Rectal smooth muscle tissue (tissue), 1 donor: Measurements from ENCODE around the gene VSTM5.
"Not testable (repeated sequence)": the region's sequence is repeated elsewhere in the genome, so short reads cannot be mapped to it uniquely, and the experiment has no call there.

ENCODE experiments used
- H3K27ac ChIP-seq: one replicate; pipeline ENCODE4 v1.7.0; 2013; ENCODE audit warnings: low read depth, low read length, inconsistent platforms
- H3K27me3 ChIP-seq: one replicate; pipeline ENCODE4 v1.7.0; 2013; ENCODE audit warnings: low read length; ENCODE audit not compliant: control insufficient read depth, insufficient read depth
- H3K36me3 ChIP-seq: one replicate; pipeline ENCODE4 v1.7.0; 2013; ENCODE audit warnings: low read length; ENCODE audit not compliant: control insufficient read depth, insufficient read depth
- H3K4me1 ChIP-seq: one replicate; pipeline ENCODE4 v1.7.0; 2013; ENCODE audit warnings: low read length; ENCODE audit not compliant: control insufficient read depth, insufficient read depth
- H3K4me3 ChIP-seq: one replicate; pipeline ENCODE4 v1.7.0; 2013; ENCODE audit warnings: low read length
- H3K9ac ChIP-seq: one replicate; pipeline ENCODE4 v1.7.0; 2013; ENCODE audit warnings: low read length

Gene VSTM5

GRCh38 chr11:93774560-93774959 lies 75.9 kb downstream of the VSTM5 start:
- H3K9ac ChIP-seq, H3K4me3 ChIP-seq, H3K4me1 ChIP-seq, H3K27ac ChIP-seq, H3K36me3 ChIP-seq, H3K27me3 ChIP-seq: not testable (repeated sequence)

- H3K27ac ChIP-seq = no peak overlapping the region
- no peaks in the 10 kb centered on the region for H3K4me1 ChIP-seq
- no peak overlapping the region for H3K9ac ChIP-seq
- H3K4me3 ChIP-seq = no peak overlapping the region
- H3K36me3 ChIP-seq = no peaks in the 10 kb centered on the region
- H3K27me3 ChIP-seq = no peaks in the 10 kb centered on the region
Observed at GRCh38 chr11:93773601-93774200, 76.7 kb downstream of the VSTM5 start.

- no peaks in the 10 kb centered on the region for H3K36me3 ChIP-seq
Observed at GRCh38 chr11:93773045-93773477, 77.4 kb downstream of the VSTM5 start.

GRCh38 chr11:93772123-93772522 lies 78.3 kb downstream of the VSTM5 start:
- H3K4me1 ChIP-seq = no peaks in the 10 kb centered on the region
- H3K27ac ChIP-seq = no peak overlapping the region
- H3K36me3 ChIP-seq = no peaks in the 10 kb centered on the region
- no peak overlapping the region for H3K4me3 ChIP-seq
- H3K9ac ChIP-seq = no peak overlapping the region
- no peaks in the 10 kb centered on the region for H3K27me3 ChIP-seq

More at GRCh38 chr11:93773045-93773477, 77.4 kb downstream of the VSTM5 start:
- Histone ChIP-seq H3K9ac (no peak overlapping the region), H3K4me1 (no peaks in the 10 kb centered on the region), H3K27ac (no peak overlapping the region), H3K27me3 (no peaks in the 10 kb centered on the region), H3K4me3 (no peak overlapping the region)

GRCh38 chr11:93770160-93770559 lies 80.3 kb downstream of the VSTM5 start:
- Histone ChIP-seq H3K27ac (no peak overlapping the region), H3K4me3 (no peak overlapping the region), H3K4me1 (no peaks in the 10 kb centered on the region), H3K27me3 (no peaks in the 10 kb centered on the region), H3K36me3 (no peaks in the 10 kb centered on the region), H3K9ac (no peak overlapping the region)
